ENCODE data around the gene KLB.

GRCh38 chr4:39365830-39366771 is 40.6 kb upstream of the KLB start, which contains the start of gene RFC1:
- TF ChIP-seq POLR2A (IDR thresholded peaks at IDR 0.05; ENCODE audit: low read length) = peak; percentile 78
- TF ChIP-seq GATA1 (IDR thresholded peaks at IDR 0.05; ENCODE audit: low read depth, low read length) = no peak

All from erythroblast (primary cell).